ENCODE results near the gene ZNF608. TPM values are rescaled to one million over a fixed set of nuclear protein-coding genes. Genes with fewer than 3 reads are reported as not detected.
A peak's percentile ranks its signal among the peaks of the same experiment; 100 is the strongest.

ZNF608 gene
- total RNA-seq, 1 donor from 2014 or later, result 20.6 TPM

GRCh38 chr5:124754206-124754927 is 7.9 kb upstream of the ZNF608 start:
- Histone ChIP-seq H3K4me1 (no peaks in the 10 kb centered on the region), H3K4me3 (no peak overlapping the region), H3K27me3 (no peaks in the 10 kb centered on the region), H3K27ac (no peak overlapping the region), H3K9me3 (no peaks in the 10 kb centered on the region), H3K36me3 (no peaks in the 10 kb centered on the region)
- intact Hi-C loops (cut with DNase I), result no loop called here
- TF ChIP-seq POLR2A (IDR thresholded peaks at IDR 0.05), result no peak
- TF ChIP-seq, protein P1, sequence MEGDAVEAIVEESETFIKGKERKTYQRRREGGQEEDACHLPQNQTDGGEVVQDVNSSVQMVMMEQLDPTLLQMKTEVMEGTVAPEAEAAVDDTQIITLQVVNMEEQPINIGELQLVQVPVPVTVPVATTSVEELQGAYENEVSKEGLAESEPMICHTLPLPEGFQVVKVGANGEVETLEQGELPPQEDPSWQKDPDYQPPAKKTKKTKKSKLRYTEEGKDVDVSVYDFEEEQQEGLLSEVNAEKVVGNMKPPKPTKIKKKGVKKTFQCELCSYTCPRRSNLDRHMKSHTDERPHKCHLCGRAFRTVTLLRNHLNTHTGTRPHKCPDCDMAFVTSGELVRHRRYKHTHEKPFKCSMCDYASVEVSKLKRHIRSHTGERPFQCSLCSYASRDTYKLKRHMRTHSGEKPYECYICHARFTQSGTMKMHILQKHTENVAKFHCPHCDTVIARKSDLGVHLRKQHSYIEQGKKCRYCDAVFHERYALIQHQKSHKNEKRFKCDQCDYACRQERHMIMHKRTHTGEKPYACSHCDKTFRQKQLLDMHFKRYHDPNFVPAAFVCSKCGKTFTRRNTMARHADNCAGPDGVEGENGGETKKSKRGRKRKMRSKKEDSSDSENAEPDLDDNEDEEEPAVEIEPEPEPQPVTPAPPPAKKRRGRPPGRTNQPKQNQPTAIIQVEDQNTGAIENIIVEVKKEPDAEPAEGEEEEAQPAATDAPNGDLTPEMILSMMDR (IDR thresholded peaks at IDR 0.05), result no peak
- TF ChIP-seq POLR2AphosphoS5 (IDR thresholded peaks at IDR 0.05; ENCODE audit: insufficient read depth in 1 of 2, low read depth in 1 of 2), result no peak
- DNase-seq (ENCODE audit: extremely low spot score in 2 of 2), result no peak

- intact Hi-C loops (cut with DNase I), result no loop called here
- DNase-seq (ENCODE audit: extremely low spot score in 2 of 2), result no peak
- Histone ChIP-seq H3K4me3 (no peak overlapping the region), H3K4me1 (no peaks in the 10 kb centered on the region), H3K9me3 (no peaks in the 10 kb centered on the region), H3K36me3 (no peaks in the 10 kb centered on the region), H3K27me3 (no peaks in the 10 kb centered on the region), H3K27ac (no peak overlapping the region)
- TF ChIP-seq POLR2A (IDR thresholded peaks at IDR 0.05) (no peak), POLR2AphosphoS5 (IDR thresholded peaks at IDR 0.05; ENCODE audit: insufficient read depth in 1 of 2, low read depth in 1 of 2) (no peak)
- TF ChIP-seq, protein P1 (IDR thresholded peaks at IDR 0.05), result no peak
These were observed 6.6 kb upstream of the ZNF608 start for GRCh38 chr5:124752854-124753720.

DNA sequence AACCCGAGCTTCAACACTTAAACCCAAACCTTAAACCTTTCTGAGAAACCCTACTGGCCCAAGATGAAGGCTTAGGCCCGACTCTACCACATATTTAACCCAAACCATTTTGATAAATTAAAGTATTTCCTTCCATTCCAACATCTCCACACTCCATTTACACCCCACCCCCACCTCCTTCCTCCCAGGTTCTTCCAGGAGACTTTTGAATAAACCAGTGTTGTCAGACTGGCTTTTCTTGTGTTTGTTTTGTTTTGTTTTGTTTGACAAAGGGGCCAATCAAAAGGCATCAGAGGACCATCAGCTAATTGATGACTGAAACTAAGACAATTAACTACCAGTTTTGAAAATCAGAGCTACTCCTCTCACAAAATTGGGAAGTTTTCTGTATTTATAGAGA is 4.6 kb upstream of the ZNF608 start:
- Histone ChIP-seq H3K4me3 (no peak overlapping the region), H3K27me3 (no peaks in the 10 kb centered on the region), H3K36me3 (no peaks in the 10 kb centered on the region), H3K9me3 (no peaks in the 10 kb centered on the region), H3K27ac (no peak overlapping the region), H3K4me1 (peaks cover 3% of the 10 kb centered on the region)
- intact Hi-C loops (cut with DNase I), result no loop called here
- DNase-seq (ENCODE audit: extremely low spot score in 2 of 2), result no peak
- TF ChIP-seq POLR2A (IDR thresholded peaks at IDR 0.05) (no peak), POLR2AphosphoS5 (IDR thresholded peaks at IDR 0.05; ENCODE audit: insufficient read depth in 1 of 2, low read depth in 1 of 2) (no peak)
- TF ChIP-seq, protein P1 (IDR thresholded peaks at IDR 0.05), result no peak

GRCh38 chr5:124748687-124749594 is 2.5 kb upstream of the ZNF608 start:
- peak overlapping the region; percentile 89 for H3K27ac ChIP-seq
- H3K4me3 ChIP-seq, result peak overlapping the region; percentile 55 to 86
- TF ChIP-seq, protein P1 (IDR thresholded peaks at IDR 0.05), result no peak
- peak in 1 of 2 donors; percentile 38 for TF ChIP-seq POLR2AphosphoS5 (IDR thresholded peaks at IDR 0.05; ENCODE audit: insufficient read depth in 1 of 2, low read depth in 1 of 2)
- TF ChIP-seq POLR2A (IDR thresholded peaks at IDR 0.05), result peak in 1 of 2 donors; percentile 18

More at GRCh38 chr5:124748687-124749594, 2.5 kb upstream of the ZNF608 start:
- peaks cover 22% of the 10 kb centered on the region for H3K4me1 ChIP-seq
- H3K36me3 ChIP-seq, result no peaks in the 10 kb centered on the region
- H3K27me3 ChIP-seq, result no peaks in the 10 kb centered on the region
- DNase-seq (ENCODE audit: extremely low spot score in 2 of 2), result peak; percentile 96 to 97
- intact Hi-C loops (cut with DNase I), result no loop called here
- no peaks in the 10 kb centered on the region for H3K9me3 ChIP-seq
